Heart right ventricle (tissue), 16 donors: ENCODE results near the gene PRKCQ. TPM values are rescaled to one million over a fixed set of nuclear protein-coding genes. Genes with fewer than 3 reads are reported as not detected.

Source experiments
- ATAC-seq, 8 donors: fragments of 200-7000 bp; cut with Tn5 transposase; one replicate each; pipeline ENCODE4 v1.9.1; 2020; ENCODE audit warnings: mild to moderate bottlenecking in 8 of 8, moderate library complexity in 8 of 8, moderate number of reproducible peaks in 1 of 8
- DNase-seq, 2 donors: peaks; one replicate each; pipeline ENCODE4 v3.0.0-alpha.2; 2020
- H3K27ac ChIP-seq, 10 donors: fragments of 200-600 bp; sonication (generic) in 2 of 10; one replicate each; pipeline versions ENCODE4 v1.5.0 to v1.8.0; 2020 to 2022; ENCODE audit warnings: mild to moderate bottlenecking in 3 of 10
- H3K27me3 ChIP-seq, 7 donors: fragments of 200-600 bp; one replicate each; pipeline ENCODE4 v1.8.0; 2021 to 2022; ENCODE audit warnings: mild to moderate bottlenecking in 2 of 7
- H3K36me3 ChIP-seq, 9 donors: fragments of 200-600 bp; sonication (generic) in 1 of 9; one replicate each; pipeline versions ENCODE4 v1.5.0 to v1.8.0; 2020 to 2022; ENCODE audit warnings: mild to moderate bottlenecking in 2 of 9
- H3K4me1 ChIP-seq, 9 donors: fragments of 200-600 bp; sonication (generic) in 1 of 9; one replicate each; pipeline versions ENCODE4 v1.5.0 to v1.8.0; 2020 to 2022; ENCODE audit warnings: mild to moderate bottlenecking in 4 of 9
- H3K4me3 ChIP-seq, 10 donors: fragments of 200-600 bp; sonication (generic) in 2 of 10; one replicate each; pipeline versions ENCODE4 v1.5.0 to v1.8.0; 2020 to 2022; ENCODE audit warnings: mild to moderate bottlenecking in 7 of 10, moderate library complexity in 2 of 10
- H3K9me3 ChIP-seq, 11 donors: fragments of 200-600 bp in 10 of 11; sonication (generic) in 2 of 11; one replicate each; pipeline versions ENCODE4 v1.5.0 to v1.8.0; 2013 to 2022; ENCODE audit warnings: mild to moderate bottlenecking in 2 of 11, control low read depth in 1 of 11, moderate library complexity in 1 of 11
- WGBS, 2 donors: extraction: QIAGEN DNeasy Blood & Tissue Kit; methylation state at CpG; one replicate each; pipeline ENCODE4 v1.1.7; 2013; ENCODE audit warnings: inconsistent platforms in 1 of 2; 5-methylcytosine and 5-hydroxymethylcytosine counted together
- intact Hi-C, 10 donors: fragments of 100-400 bp; cut with DNase I; formaldehyde crosslinking; loops; one replicate each; pipeline versions ENCODE4 v1.11.1 to v1.14.2; 2022
- polyA plus RNA-seq, 2 donors: library from polyadenylated mRNA; stranded (reverse); fragments of 200-250 nt; gene quantifications; one replicate each; pipeline ENCODE4 v1.2.3, GENCODE V29; 2013
- total RNA-seq, 10 donors: library from RNA; stranded (reverse); fragmentation: NEBNext Ultra II Directional in 3 of 10; extraction: Animal tissue kit (Norgen Biotek cat#: 25700) in 3 of 10; gene quantifications; one replicate each; pipeline versions ENCODE4 v1.2.1 to v1.2.4, GENCODE V29; 2021 to 2023
- TF ChIP-seq, protein P1 (sequence below), 9 donors: fragments of 200-600 bp; sonication (generic) in 2 of 9; IDR thresholded peaks; one replicate each; pipeline versions ENCODE4 v1.5.0 to v1.8.0; 2021 to 2022; ENCODE audit warnings: antibody characterized with exemption in 9 of 9, mild to moderate bottlenecking in 5 of 9, moderate library complexity in 1 of 9
- donor health status: Arrhythmogenic right ventricular cardiomyopathy.
- donor health status: ischemic (EF 13 %, LVEDD 7.1; RV severe dilation, severe dysfunction).
- donor health status: healthy with polysubstance abuse.
- donor health status: DM: no; HTN: yes; CAD: no.
- donor health status: DM: no; HTN: no; CAD: no.
- donor health status: ischemic (EF 25% LVEDD 6.9; RV normal size, moderate dysfunction).
- donor health status: ischemic (EF 25% LVEDD 5.7; RV mildly dilated, moderate dysfunction).
- donor health status: healthy.
- donor health status: DM: yes; HTN: yes; CAD: no.
- donor health status: Ischemic cardiomyopathy.
- donor health status: ischemic (EF 35%, LVEDD 5.7; RV mildly dilated, moderate dysfunction).
- donor health status: nonischemic (EF 11% LVEDD 7.7; RV severe dilation, severe dysfunction).
- donor health status: DM: yes; HTN: yes; CAD: no.
- donor health status: PGD.
- donor health status: ischemic (EF 29% LVEDD 5.4; RV normal size, mild dysfunction).
- donor health status: nonischemic (EF 23%, LVEDD 6.1; RV moderate dilation, normal function).

PRKCQ gene
- total and polyA plus RNA-seq, 12 donors, result 0.04 to 2.0 (median 0.27) TPM; not detected in 2

DNA sequence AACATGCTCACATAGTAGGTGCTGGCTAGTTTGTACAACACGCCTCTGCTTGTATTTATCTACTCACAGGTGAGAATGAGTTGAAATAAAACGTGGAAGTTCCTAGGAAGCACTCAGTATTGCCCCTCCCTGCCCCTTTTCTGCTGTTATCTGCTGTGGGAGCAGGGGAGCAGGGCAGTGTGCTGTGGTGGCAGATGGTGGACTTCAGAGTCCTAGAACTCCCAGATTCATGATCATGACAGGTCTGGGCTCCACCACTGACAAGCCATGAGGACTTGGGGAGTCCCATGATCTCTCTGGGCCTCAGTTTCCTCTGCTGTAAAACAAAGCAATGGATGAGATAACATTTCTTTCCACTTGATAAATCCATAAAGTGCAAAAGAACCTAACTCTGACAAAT, 11.6 kb upstream of the PRKCQ start:
- ATAC-seq (no peak), DNase-seq (no peak)
- Histone ChIP-seq H3K27ac (peak overlapping the region in 1 of 10 donors; percentile 36), H3K4me3 (no peak overlapping the region), H3K9me3 (no peaks in the 10 kb centered on the region), H3K36me3 (no peaks in the 10 kb centered on the region), H3K27me3 (peaks cover 0 to 59% (median 15%) of the 10 kb centered on the region in 7 donors), H3K4me1 (peaks cover 0 to 2% (median 0%) of the 10 kb centered on the region in 9 donors)
- intact Hi-C loops, result no loop called here
- TF ChIP-seq, protein P1, sequence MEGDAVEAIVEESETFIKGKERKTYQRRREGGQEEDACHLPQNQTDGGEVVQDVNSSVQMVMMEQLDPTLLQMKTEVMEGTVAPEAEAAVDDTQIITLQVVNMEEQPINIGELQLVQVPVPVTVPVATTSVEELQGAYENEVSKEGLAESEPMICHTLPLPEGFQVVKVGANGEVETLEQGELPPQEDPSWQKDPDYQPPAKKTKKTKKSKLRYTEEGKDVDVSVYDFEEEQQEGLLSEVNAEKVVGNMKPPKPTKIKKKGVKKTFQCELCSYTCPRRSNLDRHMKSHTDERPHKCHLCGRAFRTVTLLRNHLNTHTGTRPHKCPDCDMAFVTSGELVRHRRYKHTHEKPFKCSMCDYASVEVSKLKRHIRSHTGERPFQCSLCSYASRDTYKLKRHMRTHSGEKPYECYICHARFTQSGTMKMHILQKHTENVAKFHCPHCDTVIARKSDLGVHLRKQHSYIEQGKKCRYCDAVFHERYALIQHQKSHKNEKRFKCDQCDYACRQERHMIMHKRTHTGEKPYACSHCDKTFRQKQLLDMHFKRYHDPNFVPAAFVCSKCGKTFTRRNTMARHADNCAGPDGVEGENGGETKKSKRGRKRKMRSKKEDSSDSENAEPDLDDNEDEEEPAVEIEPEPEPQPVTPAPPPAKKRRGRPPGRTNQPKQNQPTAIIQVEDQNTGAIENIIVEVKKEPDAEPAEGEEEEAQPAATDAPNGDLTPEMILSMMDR (IDR thresholded peaks at IDR 0.05), result no peak
- WGBS, 2 donors, result 47 to 52% methylated on average over 2 of the region's 2 CpGs

DNA sequence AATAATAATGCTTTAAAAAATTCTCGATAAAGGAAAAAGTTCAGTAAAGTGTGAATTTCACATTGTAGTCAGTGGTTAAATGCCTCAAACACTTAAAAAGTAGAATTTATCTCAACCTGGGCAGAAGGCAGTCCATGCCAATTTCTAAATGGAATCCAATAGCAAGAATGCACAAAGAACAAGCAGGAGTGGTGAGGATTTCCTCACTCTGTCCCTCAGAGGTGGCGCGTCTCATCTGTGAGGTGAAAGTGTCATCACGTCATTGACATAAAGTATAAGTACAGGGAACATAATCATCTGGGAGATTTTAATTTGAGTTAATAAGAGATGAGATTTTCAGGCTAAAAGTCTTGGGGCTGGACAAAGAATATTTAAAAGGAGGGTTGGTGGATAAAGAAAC, 10.0 kb upstream of the PRKCQ start:
- H3K27me3 ChIP-seq, result peaks cover 0 to 66% (median 15%) of the 10 kb centered on the region in 7 donors
- H3K4me3 ChIP-seq, result no peak overlapping the region
- H3K36me3 ChIP-seq, result no peaks in the 10 kb centered on the region
- peaks cover 0 to 2% (median 0%) of the 10 kb centered on the region in 9 donors for H3K4me1 ChIP-seq
- ATAC-seq (no peak), DNase-seq (no peak)
- WGBS, 2 donors, result 96 to 98% methylated on average over 4 of the region's 4 CpGs
- H3K9me3 ChIP-seq, result no peaks in the 10 kb centered on the region
- intact Hi-C loops, result no loop called here
- H3K27ac ChIP-seq, result no peak overlapping the region
- TF ChIP-seq, protein P1 (IDR thresholded peaks at IDR 0.05), result no peak

DNA sequence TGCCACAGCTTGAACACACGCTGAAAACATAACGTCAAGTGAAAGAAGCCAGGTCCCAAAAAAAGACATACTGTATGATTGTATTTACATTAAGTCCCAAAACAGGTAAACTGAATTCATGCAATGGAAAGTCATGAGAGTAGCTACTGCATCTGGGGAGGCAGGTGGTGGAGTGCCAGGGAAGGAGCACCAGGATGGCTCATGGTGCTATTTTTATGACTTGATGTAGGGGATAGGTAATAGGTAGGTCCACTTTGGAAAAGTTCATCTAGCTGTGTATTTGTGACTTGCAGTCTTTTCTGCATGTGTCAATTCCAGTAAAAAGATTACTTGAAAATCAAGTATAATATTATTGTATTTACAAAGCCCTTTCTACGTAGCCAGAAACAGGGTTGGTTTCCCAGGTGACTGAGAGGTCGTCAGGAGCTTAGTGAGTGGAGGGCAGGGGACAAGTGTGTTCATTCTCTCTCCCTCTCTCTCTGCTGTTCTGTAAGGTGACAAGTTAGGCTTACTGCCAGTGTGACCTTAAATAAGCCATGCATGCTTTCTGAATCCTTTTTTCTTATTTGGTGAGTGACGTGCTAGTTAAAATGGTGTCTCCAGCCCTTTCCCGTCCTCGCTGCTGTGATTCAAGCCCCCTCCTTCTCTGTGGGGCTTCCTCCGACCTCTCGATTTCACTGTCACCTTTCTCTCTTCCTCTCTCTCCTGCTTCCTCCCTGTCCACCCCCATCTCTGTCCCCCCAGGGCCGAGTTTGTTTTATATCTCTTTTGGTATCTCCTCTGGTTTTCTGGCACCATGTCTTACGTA, 9.4 kb upstream of the PRKCQ start:
- Histone ChIP-seq H3K27me3 (peaks cover 0 to 65% (median 15%) of the 10 kb centered on the region in 7 donors), H3K27ac (no peak overlapping the region), H3K4me3 (no peak overlapping the region), H3K4me1 (peaks cover 0 to 2% (median 0%) of the 10 kb centered on the region in 9 donors), H3K9me3 (no peaks in the 10 kb centered on the region), H3K36me3 (no peaks in the 10 kb centered on the region)
- no peak for ATAC-seq
- intact Hi-C loops, result loop anchor here in 1 of 10 donors (10.0 kb wide), 1 partner anchor 55 kb away; no protein-coding TSS in a partner anchor
- DNase-seq, result no peak
- 53 to 57% methylated on average over 11 of the region's 11 CpGs for whole genome bisulfite sequencing, 2 donors
- TF ChIP-seq, protein P1 (IDR thresholded peaks at IDR 0.05), result no peak

DNA sequence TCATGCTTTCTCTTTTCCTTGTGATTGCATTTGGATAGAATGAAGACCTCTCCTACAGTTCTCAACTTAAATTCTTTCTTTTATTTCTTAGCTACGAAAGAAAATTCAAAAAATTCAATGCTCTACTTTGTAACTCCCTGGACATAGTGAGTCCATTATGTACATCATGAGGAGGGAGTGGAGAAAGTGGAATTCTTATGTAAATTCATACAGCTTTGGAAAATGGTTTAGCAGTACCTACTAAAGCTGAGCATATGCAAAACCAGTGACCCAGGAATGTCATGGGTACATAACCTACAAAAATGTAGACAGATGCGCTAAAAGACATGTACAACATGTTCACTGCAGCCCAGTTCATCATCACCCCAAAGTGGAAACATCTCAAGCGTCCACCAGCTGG, 8.8 kb upstream of the PRKCQ start:
- ATAC-seq (no peak), DNase-seq (no peak)
- intact Hi-C loops, result loop anchor here in 1 of 10 donors (10.0 kb wide), 1 partner anchor 56 kb away; no protein-coding TSS in a partner anchor
- WGBS, 2 donors, result 85 to 86% methylated on average over 3 of the region's 3 CpGs
- Histone ChIP-seq H3K27ac (no peak overlapping the region), H3K4me1 (peaks cover 0 to 2% (median 0%) of the 10 kb centered on the region in 9 donors), H3K4me3 (no peak overlapping the region), H3K27me3 (peaks cover 0 to 60% (median 15%) of the 10 kb centered on the region in 7 donors), H3K36me3 (no peaks in the 10 kb centered on the region), H3K9me3 (no peaks in the 10 kb centered on the region)
- TF ChIP-seq, protein P1 (IDR thresholded peaks at IDR 0.05), result no peak
